HFF-Myc (cell line): ENCODE measurements around the gene SPRN.

Experiments
- DNase-seq: peaks from one replicate; pipeline ENCODE4 v3.0.0-alpha.2; 2011; ENCODE audit warnings: low read depth; ENCODE audit errors: extremely low read depth
- H3K4me3 ChIP-seq: replicated peaks from 2 replicates; pipeline ENCODE4 v1.5.1; 2011; ENCODE audit warnings: low read depth, mild to moderate bottlenecking, control low read depth, low read length
- CTCF ChIP-seq: IDR thresholded peaks from 2 replicates; pipeline ENCODE4 v1.5.1; 2012; ENCODE audit warnings: mild to moderate bottlenecking, low read depth, low read length, control low read depth; ENCODE audit errors: missing control alignments

SPRN gene

DNA sequence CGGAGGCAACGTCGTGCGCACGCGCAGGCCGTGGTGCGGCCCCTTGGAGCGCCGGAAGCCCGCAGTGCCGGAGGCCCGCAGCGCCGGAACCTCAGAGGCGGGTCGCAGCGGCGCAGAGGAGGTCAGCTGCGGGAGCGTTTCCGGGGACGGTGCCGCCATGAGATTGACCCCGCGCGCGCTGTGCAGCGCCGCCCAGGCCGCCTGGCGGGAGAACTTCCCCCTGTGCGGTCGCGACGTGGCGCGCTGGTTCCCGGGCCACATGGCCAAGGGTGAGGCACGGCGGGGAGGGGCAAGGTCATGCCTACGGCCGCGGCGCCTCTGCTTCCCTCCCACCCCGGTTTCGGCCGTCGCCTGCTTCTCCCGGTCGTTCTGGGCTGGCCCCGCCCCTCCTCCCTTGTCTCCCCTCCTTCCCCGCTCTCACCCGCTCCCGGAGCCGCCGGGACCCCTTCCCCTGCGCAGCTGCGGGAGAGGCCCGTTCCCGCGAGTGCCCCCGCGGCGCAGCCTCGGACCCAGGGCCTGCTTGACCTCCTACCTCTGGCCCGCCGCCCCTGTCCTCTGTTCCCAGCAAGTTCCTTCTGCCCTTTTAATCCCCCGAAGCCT lies 30.3 kb downstream of the SPRN start, which contains the start of gene MTG1:
MTG1 (plus strand) TSS at position 94 of the 600 bp plus-strand sequence; CDS start at position 158, 64 bp downstream.
- no peak for TF ChIP-seq CTCF
- peak within 1 kb of the TSS; percentile 93 for H3K4me3 ChIP-seq
- peak; percentile 63 for DNase-seq

GRCh38 chr10:133393401-133394063 lies 30.9 kb downstream of the SPRN start:
- peak overlapping the region; percentile 93 for H3K4me3 ChIP-seq
- DNase-seq: no peak
- no peak for TF ChIP-seq CTCF

DNA sequence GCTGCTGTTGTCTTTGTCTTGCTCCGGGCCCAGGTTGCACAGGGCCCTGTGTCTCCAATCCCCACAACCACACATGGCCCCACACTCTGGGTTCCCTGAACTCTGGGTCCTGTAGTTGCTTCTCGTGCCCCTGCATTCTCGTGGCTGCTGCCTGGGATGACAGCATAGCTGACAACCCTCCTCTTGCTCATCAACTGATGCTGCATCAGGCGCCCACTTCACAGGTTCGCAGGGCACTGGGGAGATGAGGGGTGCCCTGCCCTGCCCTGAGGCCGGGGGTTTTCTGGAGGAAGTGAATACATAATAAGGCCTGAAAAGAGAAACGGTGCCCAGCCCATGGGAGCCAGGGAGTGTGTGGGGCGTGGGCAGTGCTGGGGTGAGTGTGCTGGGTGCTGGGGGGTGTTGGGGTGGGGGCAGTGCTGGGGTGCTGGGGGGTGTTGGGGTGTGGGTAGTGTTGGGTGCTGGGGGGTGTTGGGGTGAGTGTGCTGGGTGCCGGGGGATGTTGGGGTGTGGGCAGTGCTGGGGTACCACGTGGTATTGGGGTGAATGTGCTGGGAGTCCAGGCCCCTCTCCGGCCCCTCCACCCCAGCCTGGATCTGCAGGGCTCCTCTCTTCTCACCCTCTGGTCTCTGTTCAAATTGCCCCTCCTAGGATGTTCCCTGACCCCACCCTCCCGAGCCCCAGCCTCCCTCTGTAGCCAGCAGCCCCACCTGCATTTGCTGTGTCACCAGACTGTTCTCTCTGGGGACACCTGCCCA lies 32.5 kb downstream of the SPRN start:
- no peak overlapping the region for H3K4me3 ChIP-seq
- TF ChIP-seq CTCF: no peak
- DNase-seq: no peak

GRCh38 chr10:133391249-133391635 lies 33.2 kb downstream of the SPRN start:
- H3K4me3 ChIP-seq: no peak overlapping the region
- DNase-seq: no peak
- TF ChIP-seq CTCF: no peak

DNA sequence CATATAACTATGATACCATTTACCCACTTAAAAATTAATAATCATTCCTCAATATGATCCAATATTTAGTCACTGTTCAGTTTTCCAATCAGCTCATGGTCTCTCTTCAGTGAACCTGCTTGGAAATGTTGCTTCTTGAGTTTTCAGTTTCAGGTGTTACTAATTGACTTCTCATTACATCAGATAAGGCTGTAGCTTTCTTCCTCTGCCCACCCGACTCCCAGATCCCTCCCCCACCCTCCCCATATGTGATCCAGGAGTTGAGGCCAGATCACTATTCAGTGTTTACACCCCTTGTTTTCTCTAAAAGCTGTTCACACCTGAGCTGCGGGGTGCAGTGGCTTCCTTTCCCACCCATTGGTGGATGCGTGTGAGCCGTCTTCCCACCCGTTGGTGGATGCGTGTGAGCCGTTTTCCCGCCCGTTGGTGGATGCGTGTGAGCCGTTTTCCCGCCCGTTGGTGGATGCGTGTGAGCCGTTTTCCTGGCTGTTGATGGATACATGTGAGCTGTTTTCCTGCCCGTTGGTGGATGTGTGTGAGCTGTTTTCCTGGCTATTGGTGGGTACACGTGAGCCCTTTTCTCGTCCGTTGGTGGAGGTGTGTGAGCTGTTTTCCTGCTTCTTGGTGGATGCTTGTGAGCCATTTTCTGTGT lies 33.7 kb downstream of the SPRN start:
- H3K4me3 ChIP-seq: no peak overlapping the region
- no peak for DNase-seq
- no peak for TF ChIP-seq CTCF

DNA sequence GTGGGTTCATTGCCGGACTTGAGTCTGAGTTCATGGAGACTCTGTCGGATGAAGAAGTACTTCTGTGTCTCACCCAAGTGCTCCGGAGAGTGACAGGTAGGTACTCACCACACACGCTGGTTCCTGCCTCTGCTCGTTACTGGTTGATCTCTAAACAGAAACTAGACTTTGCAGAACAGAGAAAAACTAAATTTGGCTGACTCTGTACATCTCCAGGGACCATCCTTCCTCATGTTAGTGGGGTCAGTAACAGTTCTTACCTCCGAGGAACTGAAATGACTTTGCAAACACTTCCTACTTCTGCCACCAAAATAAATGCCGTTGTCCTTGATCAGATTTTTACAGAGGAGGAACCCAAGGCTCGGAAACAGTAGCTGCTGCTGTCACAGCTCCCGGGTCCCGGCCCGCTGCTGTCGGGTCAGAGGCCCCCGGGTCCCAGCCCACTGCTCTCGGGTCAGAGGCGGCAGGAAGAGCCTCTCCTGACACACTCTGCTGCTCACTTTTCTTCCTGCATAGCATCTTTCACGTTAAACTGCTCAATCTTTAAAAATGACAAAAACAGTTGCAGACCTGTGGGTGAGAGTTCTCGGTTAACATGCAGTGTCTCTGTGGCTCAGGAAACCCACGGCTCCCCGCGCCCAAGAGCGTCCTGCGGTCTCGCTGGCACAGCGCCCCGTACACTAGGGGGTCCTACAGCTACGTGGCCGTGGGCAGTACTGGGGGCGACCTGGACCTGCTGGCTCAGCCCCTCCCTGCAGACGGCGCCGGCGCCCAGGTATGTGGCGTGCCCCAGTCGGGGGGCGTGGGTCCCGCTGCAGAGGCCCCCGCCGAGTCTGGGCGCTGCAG lies 35.2 kb downstream of the SPRN start:
- no peak overlapping the region for H3K4me3 ChIP-seq

More for the DNA sequence above, 35.2 kb downstream of the SPRN start:
- DNase-seq: no peak
- TF ChIP-seq CTCF: no peak
